NB4 (cell line): ENCODE data around the gene ITGA6.

Experiments
- CTCF ChIP-seq: IDR thresholded peaks from one replicate; pipeline ENCODE4 v1.5.1; 2012; ENCODE audit warnings: low read depth, low read length
- POLR2A ChIP-seq: IDR thresholded peaks from 2 replicates; pipeline ENCODE4 v1.6.1; 2011; ENCODE audit warnings: mild to moderate bottlenecking; ENCODE audit not compliant: insufficient read length; ENCODE audit errors: extremely low read depth

- no peak for TF ChIP-seq CTCF
- TF ChIP-seq POLR2A = no peak
These were observed 5.8 kb downstream of the ITGA6 start for GRCh38 chr2:172433144-172433543.
